Dermis lymphatic vessel endothelial cell (primary cell): Measurements from ENCODE around the gene LGI1. TPM values are rescaled to one million over a fixed set of nuclear protein-coding genes. Genes with fewer than 3 reads are reported as not detected.

Experiments
- total RNA-seq: library from RNA; depleted of rRNA; stranded (reverse); fragments of >200 nt; gene quantifications from 2 replicates; pipeline ENCODE4 v1.2.1, GENCODE V29; 2014

LGI1 gene
- not detected in 2 replicates for total RNA-seq

DNA sequence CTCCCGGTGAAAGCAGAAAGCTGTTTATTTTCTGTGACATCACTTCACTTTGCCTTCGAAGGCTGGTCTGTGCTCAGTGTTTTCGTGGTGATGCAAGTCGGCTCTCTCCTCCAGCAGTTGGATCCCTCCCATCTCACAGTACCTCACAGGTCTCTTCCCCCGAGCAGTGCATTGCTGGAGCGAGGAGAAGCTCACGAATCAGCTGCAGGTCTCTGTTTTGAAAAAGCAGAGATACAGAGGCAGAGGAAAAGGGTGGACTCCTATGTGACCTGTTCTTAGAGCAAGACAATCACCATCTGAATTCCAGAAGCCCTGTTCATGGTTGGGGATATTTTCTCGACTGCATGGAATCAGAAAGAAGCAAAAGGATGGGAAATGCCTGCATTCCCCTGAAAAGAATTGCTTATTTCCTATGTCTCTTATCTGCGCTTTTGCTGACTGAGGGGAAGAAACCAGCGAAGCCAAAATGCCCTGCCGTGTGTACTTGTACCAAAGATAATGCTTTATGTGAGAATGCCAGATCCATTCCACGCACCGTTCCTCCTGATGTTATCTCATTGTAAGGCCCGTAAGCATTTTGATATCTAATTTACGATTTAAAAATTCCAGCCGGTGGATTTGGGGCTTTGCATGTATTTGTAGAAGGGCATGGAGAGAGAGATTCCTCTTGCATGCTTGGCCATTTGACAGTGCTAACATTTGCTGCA, at the start of gene LGI1:
LGI1 (plus strand) TSS at position 136 of the 707 bp plus-strand sequence; CDS start at position 345, 209 bp downstream.

Other genes with a start within 250 kb of the LGI1 start
- gene FFAR4, start 191.3 kb upstream of the LGI1 start, total RNA-seq = not detected in 2 replicates
- not detected in 2 replicates for gene RBP4, start 156.7 kb upstream of the LGI1 start, total RNA-seq
- gene PDE6C, start 145.4 kb upstream of the LGI1 start, total RNA-seq = not detected in 2 replicates
- 3.4 and 5.8 TPM in 2 replicates for gene FRA10AC1, start 55.3 kb upstream of the LGI1 start, total RNA-seq
- 4.9 and 5.8 TPM in 2 replicates for gene SLC35G1, start 136.0 kb downstream of the LGI1 start, total RNA-seq
- gene PLCE1, start 236.0 kb downstream of the LGI1 start, total RNA-seq = 0.86 and 1.6 TPM in 2 replicates